CD4-positive, alpha-beta T cell treated with Interleukin-4 for 1 hour (primary cell): ENCODE data around the gene LRP2.
"Not testable (repeated sequence)": the region's sequence is repeated elsewhere in the genome, so short reads cannot be mapped to it uniquely, and the experiment has no call there.

Experiments
- DNase-seq, 2 donors: peaks; one replicate each; pipeline ENCODE4 v3.0.0-alpha.2; 2020 to 2022

Gene LRP2

DNA sequence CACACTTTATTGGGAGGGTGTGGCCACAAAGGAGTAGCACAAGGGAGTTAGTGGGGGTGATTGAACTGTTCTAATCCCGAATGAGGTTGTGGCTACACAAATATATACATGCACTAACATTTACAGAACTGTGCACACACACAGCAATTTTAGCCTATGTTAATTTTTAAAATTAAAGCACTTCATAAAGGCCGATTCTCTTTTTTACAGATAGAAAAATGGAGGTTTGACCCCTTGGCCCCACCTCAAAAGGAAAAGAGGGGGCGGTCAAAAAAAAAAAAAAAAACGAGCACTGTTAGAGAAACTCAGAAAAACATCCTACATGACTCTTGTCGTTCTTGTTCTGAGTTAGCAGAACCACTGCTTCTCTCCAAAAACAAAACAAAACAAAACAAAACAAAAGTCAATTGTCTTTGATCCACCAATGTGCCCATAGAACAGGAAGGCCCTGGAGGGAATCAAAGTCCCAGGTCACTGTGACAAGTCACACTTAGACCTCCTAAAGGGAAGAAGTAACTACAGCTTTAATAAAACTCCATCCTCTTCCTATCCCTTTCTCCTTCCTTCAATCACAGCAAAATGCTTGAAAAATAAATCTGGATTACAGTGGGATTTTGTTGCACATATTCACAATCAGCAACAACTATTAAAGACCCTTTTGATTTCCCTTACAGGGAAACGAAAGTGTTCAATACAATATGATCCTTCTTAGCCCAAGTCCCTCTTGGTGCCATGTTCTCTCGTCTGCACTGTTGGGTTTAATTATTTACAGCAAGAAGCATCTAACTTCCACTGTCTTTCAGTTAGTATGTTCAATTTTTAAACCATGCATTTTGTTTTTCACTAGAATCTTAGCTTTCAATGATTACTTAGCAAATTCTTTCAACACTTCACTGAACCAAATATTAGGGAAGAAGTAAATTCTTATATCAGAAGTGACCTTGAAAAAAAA lies 16.6 kb downstream of the LRP2 start:
- DNase-seq, result no peak

DNA sequence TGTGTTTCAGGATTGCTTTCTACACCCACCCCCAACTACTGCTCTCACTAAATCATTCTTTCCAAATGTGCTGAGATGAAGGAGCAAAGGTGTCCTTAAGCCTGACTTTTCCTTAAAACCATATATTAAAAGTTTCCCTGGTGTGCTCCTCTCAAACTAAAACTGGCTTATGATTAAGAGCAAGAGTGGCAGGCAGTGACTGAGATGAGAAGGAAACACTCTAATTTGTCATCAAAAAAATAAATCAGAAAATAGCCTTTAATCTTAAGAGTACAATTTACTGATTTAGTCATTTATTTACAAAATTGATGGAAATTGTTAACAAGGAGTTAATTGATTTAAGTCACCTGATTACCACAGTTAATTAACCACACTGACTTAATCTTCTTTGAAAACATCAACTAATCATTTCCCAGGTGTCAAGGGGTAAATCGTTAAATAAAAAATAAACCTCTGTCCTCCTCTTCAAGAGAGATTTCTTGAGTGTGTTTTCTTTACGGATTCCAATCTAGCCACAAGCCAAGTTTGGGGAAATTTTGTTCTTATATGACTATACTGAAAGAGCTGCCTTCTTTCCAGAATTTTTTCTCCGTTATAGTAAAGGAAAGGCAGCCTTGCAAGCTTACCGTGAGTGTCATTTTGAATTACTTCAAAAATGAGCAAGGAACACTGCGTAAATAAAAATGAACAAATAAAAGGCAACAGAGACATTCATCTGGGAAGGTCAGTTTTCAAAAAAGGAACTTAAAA lies 17.4 kb downstream of the LRP2 start:
- no peak for DNase-seq

DNA sequence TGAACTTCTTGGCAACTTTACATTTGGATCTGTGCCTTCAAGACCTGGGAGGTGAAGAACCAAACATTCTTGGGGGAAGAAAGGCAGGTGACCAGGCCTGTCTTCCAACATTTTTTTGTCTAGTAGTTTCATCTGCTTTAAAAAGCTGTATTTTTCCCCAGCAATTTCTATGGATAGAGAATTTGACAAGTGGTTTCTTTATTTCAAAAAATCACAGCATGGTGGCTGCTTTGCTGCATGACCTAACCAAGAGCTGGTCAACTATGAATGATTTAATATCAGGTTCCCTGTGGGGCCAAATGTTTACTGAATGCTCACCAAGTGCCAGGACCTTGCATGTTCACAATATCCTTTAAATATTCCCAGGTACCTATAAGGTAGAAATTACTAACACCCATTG lies 19.1 kb downstream of the LRP2 start:
- DNase-seq, result no peak

DNA sequence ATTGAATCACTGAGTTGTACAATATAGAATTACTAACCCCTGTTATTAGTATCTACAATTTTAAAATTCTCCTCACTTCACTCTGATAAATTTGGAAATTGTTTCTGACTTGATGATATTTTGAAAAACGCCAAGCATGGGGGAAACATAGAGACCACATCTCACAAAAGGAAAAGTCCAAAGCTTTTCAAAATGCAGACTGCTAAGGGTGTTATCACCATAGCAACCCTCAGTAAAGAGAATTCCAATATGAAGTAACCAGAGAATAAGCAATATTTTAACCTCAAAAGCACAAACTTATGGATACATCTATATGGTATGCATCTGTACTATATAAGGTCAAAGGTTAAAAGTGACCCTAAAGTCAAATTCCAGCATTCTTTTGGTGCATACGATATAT lies 22.7 kb downstream of the LRP2 start:
- DNase-seq, result no peak

DNA sequence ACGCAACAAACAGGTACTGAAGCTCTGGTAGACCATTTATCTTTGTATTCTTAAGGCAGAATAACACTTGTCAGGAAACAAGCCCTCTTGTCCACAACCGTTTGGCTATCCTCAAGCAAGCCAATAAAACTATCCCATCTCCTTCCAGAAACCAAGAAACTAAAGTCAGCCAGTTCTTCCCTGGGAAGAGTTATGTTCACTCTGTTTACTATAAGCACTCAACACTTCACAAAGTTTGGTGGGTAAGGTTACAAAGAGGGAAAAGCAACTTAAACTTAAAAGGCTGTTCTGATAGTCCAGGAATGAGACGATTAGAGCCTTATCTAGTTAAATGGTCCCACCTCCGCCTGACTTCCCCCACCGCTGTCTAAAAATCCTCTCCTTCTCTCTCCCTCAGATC lies 25.6 kb downstream of the LRP2 start:
- no peak for DNase-seq

DNA sequence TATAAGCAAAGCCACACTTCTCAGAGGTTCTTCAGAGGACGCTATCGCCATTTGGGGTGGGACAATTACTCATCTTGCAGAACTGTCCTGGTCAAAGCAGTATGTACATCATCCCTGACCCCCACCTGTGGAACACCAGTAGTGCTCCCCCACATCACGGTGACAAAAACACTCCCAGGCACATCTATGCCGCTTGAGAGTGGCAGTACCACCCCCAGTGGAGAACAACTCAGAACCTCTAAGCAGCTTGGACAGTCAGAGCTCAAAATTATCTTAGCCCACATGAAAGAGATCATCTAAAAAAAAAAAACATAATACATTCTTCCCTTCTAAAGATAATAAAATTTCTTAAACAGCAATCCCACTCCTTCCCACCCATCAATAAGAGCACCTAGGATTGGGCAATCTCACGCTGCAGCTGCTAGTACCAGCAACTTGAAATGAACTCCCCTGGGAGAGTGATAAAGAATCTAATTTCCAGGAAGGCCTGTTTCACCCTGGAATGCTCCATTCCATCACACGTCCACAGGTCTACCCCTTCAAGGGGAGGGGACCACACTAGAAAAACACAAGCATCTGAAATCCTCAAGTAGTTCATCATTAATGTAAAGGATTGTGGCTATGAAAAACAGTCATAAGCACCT lies 31.7 kb downstream of the LRP2 start:
- DNase-seq, result no peak

DNA sequence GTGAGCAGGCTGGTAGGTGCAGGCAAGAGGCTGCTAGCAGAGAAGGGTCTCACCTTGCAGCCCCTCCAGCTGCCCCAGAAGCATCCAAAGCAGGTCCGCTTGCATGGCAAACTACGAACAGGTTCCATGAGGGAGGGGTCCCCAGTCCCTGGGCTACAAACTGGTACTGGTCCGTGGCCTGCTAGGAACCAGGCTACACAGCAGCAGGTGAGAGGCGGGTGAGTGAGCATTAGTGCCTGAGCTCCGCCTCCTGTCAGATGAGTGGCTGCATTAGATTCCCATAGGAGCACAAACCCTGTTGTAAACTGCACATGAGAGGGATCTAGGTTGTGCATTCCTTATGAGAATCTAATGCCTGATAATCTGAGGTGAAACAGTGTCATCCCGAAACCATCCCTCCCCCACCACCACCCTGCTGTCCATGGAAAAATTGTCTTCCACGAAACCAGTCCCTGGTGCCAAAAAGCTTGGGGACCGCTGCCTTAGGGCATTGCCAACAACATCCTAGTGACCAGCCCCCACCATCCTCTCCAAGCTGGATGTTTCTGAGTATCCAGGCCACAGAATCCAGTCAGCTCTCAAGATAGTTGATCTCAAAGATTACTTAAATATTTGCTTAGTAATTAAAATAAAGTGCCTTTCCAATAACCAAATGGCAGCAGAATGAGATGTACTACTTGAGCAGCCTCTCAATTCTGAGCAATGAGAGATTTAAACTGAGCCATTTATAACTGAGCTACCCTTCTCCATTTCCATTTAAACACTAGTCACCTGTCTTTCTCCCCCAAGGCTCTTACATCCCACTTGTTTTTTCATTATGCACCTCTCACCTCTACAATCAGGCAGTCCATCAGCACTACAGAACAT lies 32.4 kb downstream of the LRP2 start:
- no peak for DNase-seq

DNA sequence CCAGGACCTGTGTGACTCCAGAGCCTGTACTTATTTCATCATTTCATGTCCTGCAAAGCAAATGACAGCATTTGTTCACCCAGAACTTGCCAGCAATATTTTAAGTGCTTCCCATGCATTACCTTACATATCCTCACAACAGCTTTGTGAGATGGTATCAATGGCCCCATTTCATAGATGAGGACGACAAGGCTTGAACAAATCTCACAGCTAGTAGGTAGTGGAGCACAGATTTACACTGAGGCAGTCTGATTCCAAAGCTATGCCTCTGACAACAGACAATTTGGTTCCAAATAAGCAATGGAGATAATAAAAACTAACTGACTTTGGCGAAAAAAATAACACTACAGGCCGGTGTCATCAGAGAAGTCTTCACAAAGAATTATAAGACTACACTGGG lies 33.5 kb downstream of the LRP2 start:
- no peak for DNase-seq

DNA sequence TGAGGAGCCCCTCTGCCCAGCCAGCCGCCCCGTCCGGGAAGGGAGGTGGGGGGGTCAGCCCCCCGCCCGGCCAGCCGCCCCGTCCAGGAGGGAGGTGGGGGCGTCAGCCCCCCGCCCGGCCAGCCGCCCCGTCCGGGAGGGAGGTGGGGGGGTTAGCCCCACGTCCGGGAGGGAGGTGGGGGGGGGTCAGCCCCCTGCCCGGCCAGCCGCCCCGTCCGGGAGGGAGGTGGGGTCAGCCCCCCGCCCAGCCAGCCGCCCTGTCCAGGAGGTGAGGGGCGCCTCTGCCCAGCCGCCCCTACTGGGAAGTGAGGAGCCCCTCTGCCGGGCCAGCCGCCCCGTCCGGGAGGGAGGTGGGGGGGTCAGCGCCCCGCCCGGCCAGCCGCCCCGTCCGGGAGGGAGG lies 34.5 kb downstream of the LRP2 start:
- DNase-seq, result not testable (repeated sequence)

DNA sequence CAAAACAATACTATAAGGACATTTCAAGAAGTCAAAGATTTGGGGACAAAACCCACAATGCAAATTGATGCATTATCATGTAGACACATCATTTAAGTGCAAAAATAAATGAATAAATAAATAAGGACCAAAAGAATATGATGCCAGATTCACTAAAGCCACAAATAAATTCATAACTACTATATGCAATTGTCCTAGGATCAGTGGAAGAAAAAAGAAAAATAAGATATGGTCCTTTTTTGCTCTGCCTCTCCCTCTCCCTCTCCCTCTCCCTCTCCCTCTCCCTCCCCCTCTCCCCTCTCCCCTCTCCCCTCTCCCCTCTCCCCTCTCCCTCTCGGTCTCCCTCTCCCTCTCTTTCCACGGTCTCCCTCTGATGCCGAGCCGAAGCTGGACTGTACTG lies 36.4 kb downstream of the LRP2 start:
- not testable (repeated sequence) for DNase-seq

DNA sequence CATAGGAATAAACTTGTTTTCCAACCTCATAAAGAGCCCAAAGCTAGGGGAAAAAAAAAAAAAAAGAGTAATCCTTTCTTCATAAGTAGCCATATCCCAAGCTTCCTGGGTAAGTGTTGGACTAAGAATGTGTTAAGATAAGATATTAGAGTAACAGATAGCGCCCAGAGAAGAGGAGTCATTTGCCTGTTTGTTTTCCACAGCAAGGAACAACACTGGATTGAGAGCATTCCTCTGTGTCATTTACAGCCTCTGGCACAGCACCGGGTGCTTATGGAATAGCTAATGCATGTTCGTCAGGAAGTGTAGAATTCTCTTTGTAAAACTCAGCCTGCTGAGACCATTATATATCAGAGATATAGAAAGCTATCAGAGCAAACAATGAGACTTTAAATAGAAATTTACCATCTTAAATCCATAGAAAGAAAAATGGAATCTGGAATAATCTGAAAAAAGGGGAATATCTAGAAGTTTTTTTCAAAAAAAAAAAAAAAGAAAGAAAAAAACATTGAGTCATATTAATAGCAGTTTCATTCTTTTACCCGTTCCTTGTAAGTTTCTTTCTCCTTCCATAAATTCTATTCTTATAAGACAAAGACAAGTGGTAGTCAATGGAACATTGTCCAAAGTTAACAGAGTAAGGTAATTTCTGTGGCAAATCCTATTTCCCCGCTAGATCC lies 37.6 kb downstream of the LRP2 start:
- DNase-seq, result no peak

DNA sequence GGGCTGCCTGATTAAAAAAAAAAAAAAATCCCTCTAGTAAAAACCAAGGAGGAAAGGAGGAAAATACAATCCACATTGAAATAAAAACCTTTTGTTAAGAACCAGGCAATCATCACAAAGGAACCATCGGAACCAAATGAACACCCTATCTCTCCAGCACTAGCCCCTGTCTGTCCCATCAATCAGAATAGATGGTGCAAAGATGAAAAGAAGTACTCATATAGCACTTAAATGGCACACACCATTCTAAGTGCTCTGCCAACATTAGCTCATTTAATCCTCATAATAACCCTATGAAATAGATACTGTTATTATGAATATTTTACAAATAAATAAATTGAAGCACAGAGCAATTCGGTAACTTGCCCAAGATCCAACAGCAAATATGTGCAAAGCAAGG lies 38.5 kb downstream of the LRP2 start:
- no peak for DNase-seq

DNA sequence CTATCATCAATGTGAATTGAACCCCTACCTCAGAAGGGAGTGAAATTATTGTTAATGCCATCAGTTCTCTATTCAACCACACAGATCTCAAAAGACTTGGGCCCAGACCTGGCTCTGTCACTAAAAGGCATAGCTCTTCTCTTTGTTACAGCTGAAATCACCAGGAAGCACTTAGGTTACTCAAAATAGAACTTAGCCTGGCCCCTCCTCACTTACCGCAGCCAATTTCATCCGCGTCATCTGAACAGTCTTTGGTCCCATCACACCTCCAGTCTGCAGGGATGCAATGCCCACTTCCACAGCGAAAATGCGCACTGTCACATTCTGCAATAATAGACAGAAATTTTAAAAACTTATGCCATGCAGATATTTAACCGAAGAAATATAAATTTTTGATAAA lies 41.8 kb downstream of the LRP2 start:
- no peak for DNase-seq

DNA sequence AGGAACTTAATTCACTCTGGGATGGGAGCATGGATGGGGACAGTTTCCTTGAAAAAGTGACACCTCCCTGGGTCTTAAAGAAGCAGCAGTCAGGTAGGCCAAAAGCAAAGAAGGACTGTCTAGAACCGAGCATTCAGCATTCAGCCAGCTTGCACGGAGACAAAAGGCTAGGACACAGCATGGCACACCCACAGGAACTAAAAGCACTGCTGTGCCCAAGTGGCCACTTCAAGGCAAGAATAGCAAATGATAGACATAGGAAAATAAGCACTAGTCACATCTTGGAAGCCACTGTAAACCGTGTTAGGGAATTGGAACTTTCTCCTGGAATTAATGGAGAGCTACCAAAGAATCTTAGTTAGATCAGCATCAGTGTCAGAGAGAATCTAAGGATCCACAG lies 47.0 kb downstream of the LRP2 start:
- DNase-seq, result no peak

DNA sequence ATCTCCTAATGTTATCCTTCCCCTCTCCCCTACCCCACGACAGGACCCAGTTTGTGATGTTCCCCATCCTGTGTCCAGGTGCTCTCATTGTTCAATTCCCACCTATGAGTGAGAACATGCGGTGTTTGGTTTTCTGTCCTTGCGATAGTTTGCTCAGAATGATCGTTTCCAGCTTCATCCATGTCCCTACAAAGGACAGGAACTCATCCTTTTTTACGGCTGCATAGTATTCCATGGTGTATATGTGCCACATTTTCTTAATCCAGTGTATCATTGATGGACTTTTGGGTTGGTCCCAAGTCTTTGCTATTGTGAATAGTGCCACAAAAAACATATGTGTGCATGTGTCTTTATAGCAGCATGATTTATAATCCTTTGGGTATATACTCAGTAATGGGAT lies 54.0 kb downstream of the LRP2 start:
- not testable (repeated sequence) for DNase-seq

DNA sequence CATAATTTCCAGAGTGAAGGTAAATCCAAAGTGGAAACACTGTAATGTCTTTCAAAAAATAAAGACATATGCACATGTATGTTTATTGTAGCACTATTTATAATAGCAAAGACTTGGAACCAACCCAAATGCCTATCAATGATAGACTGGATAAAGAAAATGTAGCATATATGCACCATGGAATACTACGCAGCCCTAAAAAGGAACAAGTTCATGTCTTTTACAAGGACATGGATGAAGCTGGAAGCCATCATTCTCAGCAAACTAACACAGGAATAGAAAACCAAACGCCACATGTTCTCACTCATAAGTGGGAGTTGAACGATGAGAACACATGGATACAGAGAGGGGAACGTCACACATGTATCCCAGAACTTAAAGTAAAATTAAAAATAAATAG lies 57.6 kb downstream of the LRP2 start:
- not testable (repeated sequence) for DNase-seq

DNA sequence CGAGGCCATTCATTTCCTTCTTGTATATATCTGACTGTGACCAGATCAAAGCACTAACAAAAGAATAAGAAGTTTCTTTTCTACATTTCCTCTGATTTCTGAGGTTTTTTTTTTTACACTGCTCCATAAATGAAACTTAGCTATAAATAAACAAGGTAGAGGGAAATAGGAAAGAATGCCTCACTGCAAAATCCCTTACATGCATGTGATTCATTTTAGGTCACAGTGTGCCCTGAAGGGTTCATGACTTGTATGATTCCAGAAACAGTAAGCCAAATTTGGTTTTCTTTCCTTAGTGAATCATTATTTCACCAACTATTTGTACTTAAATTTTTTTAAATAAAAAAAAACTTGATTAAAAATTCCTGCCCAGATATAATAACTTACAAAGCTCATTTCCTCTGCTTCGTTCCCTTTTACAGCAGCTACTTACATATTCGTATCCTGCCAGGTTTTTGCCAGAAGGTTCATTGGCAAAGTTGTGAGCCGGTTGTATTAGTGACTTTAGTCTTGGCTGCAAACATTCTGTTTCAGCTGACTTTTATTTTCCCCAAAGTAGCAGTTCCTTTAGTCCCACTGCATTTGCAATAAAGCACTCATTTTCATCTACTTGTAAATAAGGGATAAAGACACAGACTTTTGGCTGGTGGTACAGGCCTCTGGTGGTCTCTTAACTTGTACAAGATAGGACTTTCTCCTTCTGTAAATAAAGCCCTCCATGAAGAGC lies 58.6 kb downstream of the LRP2 start:
- DNase-seq, result no peak

DNA sequence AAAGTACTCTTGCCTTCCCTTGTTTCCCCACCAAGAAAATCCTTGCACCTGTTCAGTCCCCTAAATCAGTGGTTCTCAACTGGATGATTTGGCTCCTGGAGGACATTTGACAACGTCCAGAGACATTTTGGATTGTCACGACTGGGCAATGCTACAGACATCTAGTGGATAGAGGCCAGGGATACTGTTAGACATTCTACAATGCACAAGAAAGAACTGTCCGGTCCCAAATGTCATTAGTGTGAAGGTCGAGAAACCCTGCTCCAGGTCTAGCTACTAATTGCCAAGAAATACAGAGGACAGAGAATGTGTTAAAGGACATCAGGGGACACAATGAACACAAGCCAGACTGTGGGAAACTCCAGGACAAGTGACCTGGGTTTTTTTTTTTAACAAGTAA lies 60.0 kb downstream of the LRP2 start:
- DNase-seq, result no peak

DNA sequence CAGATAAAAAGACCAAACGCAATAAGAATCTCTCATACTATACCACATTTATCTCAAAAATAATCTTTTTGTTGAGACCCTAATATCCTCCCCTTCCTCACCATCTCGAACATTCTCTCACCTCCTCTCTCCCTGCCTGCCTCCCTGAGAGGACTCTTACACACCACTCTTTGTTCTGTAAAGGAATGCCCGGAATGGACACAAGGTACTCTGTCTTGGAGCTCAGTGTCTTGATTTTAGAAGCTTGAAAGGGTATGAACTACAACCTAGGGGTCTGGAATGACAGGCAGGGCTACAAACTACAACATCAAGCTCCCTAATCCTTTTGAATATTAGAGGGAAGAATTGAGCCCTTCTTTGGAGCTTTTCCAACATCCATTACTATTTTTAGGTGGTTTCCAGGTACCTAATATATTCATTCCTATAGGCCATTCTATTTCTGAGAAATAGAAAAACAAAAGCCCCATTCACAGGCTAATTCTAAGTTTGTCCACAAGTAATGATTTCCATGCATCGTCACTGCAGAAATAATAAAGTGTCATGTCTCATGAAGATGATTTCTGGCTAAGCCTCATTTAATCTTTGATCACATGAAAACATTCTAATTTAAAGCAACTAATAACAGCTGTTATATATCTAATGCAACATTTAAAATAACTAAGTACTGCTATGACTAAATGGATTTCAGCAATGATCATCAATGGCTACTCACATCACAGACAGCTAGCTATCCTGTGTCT lies 60.6 kb downstream of the LRP2 start:
- DNase-seq, result no peak
